ENCODE measurements around the gene ZXDC. TPM values are rescaled to one million over a fixed set of nuclear protein-coding genes. Genes with fewer than 3 reads are reported as not detected.

Gene ZXDC
- total RNA-seq, 4 donors from 2014 or later: 37.5 to 62.0 (median 52.3) TPM

GRCh38 chr3:126398423-126399350 is 77.0 kb downstream of the ZXDC start:
- peak in 1 of 2 donors; percentile 77 for DNase-seq (ENCODE audit: low spot score in 2 of 2)
- intact Hi-C loops (cut with DNase I; ENCODE audit: low total_unique reads): loop anchor here (10.0 kb wide), 1 partner anchor 254 kb away; no protein-coding TSS in a partner anchor
- 87 to 89% methylated on average over 14 of the region's 14 CpGs for WGBS, 2 donors
- no peak for TF ChIP-seq POLR2A (IDR thresholded peaks at IDR 0.05)
- TF ChIP-seq CTCF (IDR thresholded peaks at IDR 0.05): no peak
- H3K4me3 ChIP-seq (ENCODE audit: low read depth, poor library complexity, severe bottlenecking): no peak overlapping the region

GRCh38 chr3:126397610-126398422 is 77.9 kb downstream of the ZXDC start:
- DNase-seq (ENCODE audit: low spot score in 2 of 2): peak in 1 of 2 donors; percentile 80
- TF ChIP-seq CTCF (IDR thresholded peaks at IDR 0.05): no peak
- TF ChIP-seq POLR2A (IDR thresholded peaks at IDR 0.05): no peak
- H3K4me3 ChIP-seq (ENCODE audit: low read depth, poor library complexity, severe bottlenecking): no peak overlapping the region
- 62 to 73% methylated on average over 11 to 13 of the region's 13 CpGs for WGBS, 2 donors
- intact Hi-C loops (cut with DNase I; ENCODE audit: low total_unique reads): loop anchor here (10.0 kb wide), 1 partner anchor 253 kb away; no protein-coding TSS in a partner anchor

GRCh38 chr3:126396536-126396935 is 79.2 kb downstream of the ZXDC start:
- WGBS, 2 donors: 94 to 95% methylated on average over 5 of the region's 5 CpGs
- H3K4me3 ChIP-seq (ENCODE audit: low read depth, poor library complexity, severe bottlenecking): no peak overlapping the region
- DNase-seq (ENCODE audit: low spot score in 2 of 2): peak in 1 of 2 donors; percentile 78
- intact Hi-C loops (cut with DNase I; ENCODE audit: low total_unique reads): loop anchor here (10.0 kb wide), 1 partner anchor 252 kb away; no protein-coding TSS in a partner anchor
- TF ChIP-seq POLR2A (IDR thresholded peaks at IDR 0.05): no peak
- TF ChIP-seq CTCF (IDR thresholded peaks at IDR 0.05): no peak

- TF ChIP-seq CTCF (IDR thresholded peaks at IDR 0.05) (no peak), POLR2A (IDR thresholded peaks at IDR 0.05) (no peak)
- intact Hi-C loops (cut with DNase I; ENCODE audit: low total_unique reads): loop anchor here (10.0 kb wide), 1 partner anchor 251 kb away; no protein-coding TSS in a partner anchor
- 95 to 96% methylated on average over 5 to 6 of the region's 6 CpGs for whole genome bisulfite sequencing, 2 donors
- DNase-seq (ENCODE audit: low spot score in 2 of 2): peak in 1 of 2 donors; percentile 78
- H3K4me3 ChIP-seq (ENCODE audit: low read depth, poor library complexity, severe bottlenecking): no peak overlapping the region
Measured at GRCh38 chr3:126395846-126396513, 79.7 kb downstream of the ZXDC start.

- DNase-seq (ENCODE audit: low spot score in 2 of 2): peak in 1 of 2 donors; percentile 83
- TF ChIP-seq POLR2A (IDR thresholded peaks at IDR 0.05): no peak
- no peak for TF ChIP-seq CTCF (IDR thresholded peaks at IDR 0.05)
- 18 to 24% methylated on average over 10 to 28 of the region's 30 CpGs for WGBS, 2 donors
- intact Hi-C loops (cut with DNase I; ENCODE audit: low total_unique reads): loop anchor here (10.0 kb wide), 1 partner anchor 250 kb away; no protein-coding TSS in a partner anchor
- H3K4me3 ChIP-seq (ENCODE audit: low read depth, poor library complexity, severe bottlenecking): no peak overlapping the region
Measured at GRCh38 chr3:126394977-126395321, 80.7 kb downstream of the ZXDC start.

All from lower leg skin (tissue), 4 donors.